Body of pancreas (tissue), 4 donors: ENCODE data around the gene PPP6R1.

Experiments
- CTCF ChIP-seq, 7 experiments: fragments of 450-650 bp in 4 of 7; fragments of 200-600 bp in 3 of 7; sonication (generic) in 3 of 7; IDR thresholded peaks; one replicate each; pipeline ENCODE4 v1.5.1; 2016 to 2019; ENCODE audit warnings: antibody characterized with exemption in 7 of 7
- POLR2A ChIP-seq, 3 donors: fragments of 450-650 bp; IDR thresholded peaks; one replicate each; pipeline ENCODE4 v1.6.1; 2016; ENCODE audit warnings: antibody characterized with exemption in 3 of 3, mild to moderate bottlenecking in 2 of 3

- TF ChIP-seq CTCF (IDR thresholded peaks at IDR 0.05), result no peak
- no peak for TF ChIP-seq POLR2A (IDR thresholded peaks at IDR 0.05)
Observed at GRCh38 chr19:55277494-55277893, 18.7 kb upstream of the PPP6R1 start.
